ENCODE data around the gene ADAM12. TPM values are rescaled to one million over a fixed set of nuclear protein-coding genes. Genes with fewer than 3 reads are reported as not detected.

The ADAM12 gene
- total and polyA plus RNA-seq, 7 donors, result 0.01 to 3.3 (median 0.24) TPM; not detected in 2

GRCh38 chr10:126268013-126268920 is 120.0 kb downstream of the ADAM12 start:
- DNase-seq (no peak), ATAC-seq (no peak)
- Histone ChIP-seq H3K27ac (no peak overlapping the region), H3K27me3 (ENCODE audit: insufficient read depth in 3 of 3, low read length in 2 of 3) (no peaks in the 10 kb centered on the region), H3K9me3 (no peaks in the 10 kb centered on the region), H3K36me3 (ENCODE audit: insufficient read depth in 1 of 2, low read depth in 1 of 2) (no peaks in the 10 kb centered on the region), H3K4me3 (no peak overlapping the region), H3K4me1 (no peaks in the 10 kb centered on the region)
- no peak for TF ChIP-seq CTCF (IDR thresholded peaks at IDR 0.05)
- WGBS, 3 donors, result 87 to 88% (median 88%) methylated on average over 12 of the region's 12 CpGs
- intact Hi-C loops (cut with DNase I), result no loop called here

- intact Hi-C loops (cut with DNase I), result no loop called here
- WGBS, 3 donors, result 70 to 82% (median 73%) methylated on average over 14 of the region's 14 CpGs
- H3K27me3 ChIP-seq (ENCODE audit: insufficient read depth in 3 of 3, low read length in 2 of 3), result no peaks in the 10 kb centered on the region
- no peak overlapping the region for H3K27ac ChIP-seq
- H3K4me1 ChIP-seq, result no peaks in the 10 kb centered on the region
- no peaks in the 10 kb centered on the region for H3K36me3 ChIP-seq (ENCODE audit: insufficient read depth in 1 of 2, low read depth in 1 of 2)
- DNase-seq, result no peak
- H3K4me3 ChIP-seq, result no peak overlapping the region
- no peak for TF ChIP-seq CTCF (IDR thresholded peaks at IDR 0.05)
- no peaks in the 10 kb centered on the region for H3K9me3 ChIP-seq
- ATAC-seq, result no peak
These were observed 123.9 kb downstream of the ADAM12 start for GRCh38 chr10:126264102-126265018.

GRCh38 chr10:126263006-126263676 is 125.1 kb downstream of the ADAM12 start:
- Histone ChIP-seq H3K27ac (no peak overlapping the region), H3K27me3 (ENCODE audit: insufficient read depth in 3 of 3, low read length in 2 of 3) (no peaks in the 10 kb centered on the region), H3K36me3 (ENCODE audit: insufficient read depth in 1 of 2, low read depth in 1 of 2) (no peaks in the 10 kb centered on the region), H3K9me3 (no peaks in the 10 kb centered on the region), H3K4me1 (no peaks in the 10 kb centered on the region), H3K4me3 (no peak overlapping the region)
- intact Hi-C loops (cut with DNase I), result no loop called here
- ATAC-seq, result no peak
- DNase-seq, result no peak
- no peak for TF ChIP-seq CTCF (IDR thresholded peaks at IDR 0.05)
- WGBS, 3 donors, result 49 to 65% (median 58%) methylated on average over 4 of the region's 4 CpGs

- no peaks in the 10 kb centered on the region for H3K36me3 ChIP-seq (ENCODE audit: insufficient read depth in 1 of 2, low read depth in 1 of 2)
- H3K9me3 ChIP-seq, result no peaks in the 10 kb centered on the region
- no peak overlapping the region for H3K4me3 ChIP-seq
- no peak overlapping the region for H3K27ac ChIP-seq
- 19 to 28% (median 20%) methylated on average over 1 of the region's 1 CpG for WGBS, 3 donors
- TF ChIP-seq CTCF (IDR thresholded peaks at IDR 0.05), result no peak
- H3K4me1 ChIP-seq, result no peaks in the 10 kb centered on the region
- ATAC-seq, result no peak
- intact Hi-C loops (cut with DNase I), result no loop called here
- H3K27me3 ChIP-seq (ENCODE audit: insufficient read depth in 3 of 3, low read length in 2 of 3), result no peaks in the 10 kb centered on the region
- no peak for DNase-seq
These were observed 125.9 kb downstream of the ADAM12 start for GRCh38 chr10:126262233-126262838.
